GM19438 (cell line): Measurements from ENCODE around the gene PARP3.
A peak's percentile ranks its signal among the peaks of the same experiment; 100 is the strongest.
"Not testable (repeated sequence)": the region's sequence is repeated elsewhere in the genome, so short reads cannot be mapped to it uniquely, and the experiment has no call there.

ENCODE experiments used
- ATAC-seq: cut with Tn5 transposase; IDR thresholded peaks from one replicate; pipeline ENCODE4 v1.9.1; 2021; ENCODE audit warnings: low read depth; ENCODE audit not compliant: unreplicated experiment

Gene PARP3

GRCh38 chr3:51941798-51942602, at the start of gene PARP3, which contains the start of gene RRP9:
TSS of gene PARP3 (plus strand) at chr3:51942363. CDS start at chr3:51943356, 993 bp downstream.
TSS of gene RRP9 (minus strand) at chr3:51941904. CDS start at chr3:51941867, 37 bp downstream.
- peak; percentile 90 for ATAC-seq

DNA sequence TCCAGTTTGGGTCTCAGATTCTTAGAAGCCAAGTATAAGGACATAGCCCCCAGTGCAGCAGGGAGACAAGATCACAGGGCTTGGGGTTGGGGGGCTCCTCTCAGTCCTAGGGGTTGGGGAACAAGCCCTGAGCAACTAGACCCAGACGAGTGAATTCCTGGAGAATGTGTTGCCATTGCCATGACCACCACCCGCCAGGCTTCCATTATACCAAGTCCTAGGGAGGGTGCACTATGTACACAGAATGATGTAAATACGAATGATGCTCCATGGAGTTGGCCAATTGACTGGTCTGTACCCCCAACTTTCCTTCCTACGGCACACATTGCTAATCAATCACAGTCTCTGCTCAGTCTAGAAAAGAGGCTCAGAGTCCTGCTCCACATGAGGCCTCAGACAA, 47.8 kb upstream of the PARP3 start:
- no peak for ATAC-seq

- ATAC-seq, result no peak
Observed at GRCh38 chr3:51894939-51895338, 47.2 kb upstream of the PARP3 start.

DNA sequence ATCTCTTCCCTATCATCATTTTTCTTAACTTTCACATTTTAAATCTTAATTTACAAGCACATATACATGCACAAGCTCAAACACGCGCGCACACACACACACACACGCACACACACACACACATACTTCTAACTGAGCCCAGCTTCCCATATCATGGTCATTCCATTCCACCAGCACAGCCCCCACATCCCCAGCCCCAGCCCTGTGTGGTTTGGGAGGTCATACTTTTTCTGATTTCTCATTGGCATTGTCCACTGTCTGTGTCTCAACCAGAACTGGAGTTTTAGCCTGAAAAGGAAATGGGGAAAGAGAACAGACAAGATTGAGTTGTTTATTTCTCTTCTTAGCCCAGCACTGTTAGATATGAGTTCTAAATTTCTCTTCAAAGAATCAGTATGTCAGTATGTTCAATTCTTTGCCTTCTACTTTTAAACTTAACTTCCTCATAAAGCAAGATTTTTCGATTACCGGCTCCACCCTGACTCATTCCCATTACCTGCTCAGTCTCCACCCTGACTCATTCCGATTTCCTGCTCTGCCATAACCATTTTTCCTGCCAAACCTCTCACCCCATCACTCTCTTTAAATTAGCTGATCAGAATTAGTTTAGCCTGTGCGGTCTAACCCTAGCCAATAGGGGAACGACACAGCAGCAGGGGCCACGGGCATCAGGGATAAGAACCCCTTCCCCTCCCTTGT, 45.4 kb upstream of the PARP3 start:
- no peak for ATAC-seq

DNA sequence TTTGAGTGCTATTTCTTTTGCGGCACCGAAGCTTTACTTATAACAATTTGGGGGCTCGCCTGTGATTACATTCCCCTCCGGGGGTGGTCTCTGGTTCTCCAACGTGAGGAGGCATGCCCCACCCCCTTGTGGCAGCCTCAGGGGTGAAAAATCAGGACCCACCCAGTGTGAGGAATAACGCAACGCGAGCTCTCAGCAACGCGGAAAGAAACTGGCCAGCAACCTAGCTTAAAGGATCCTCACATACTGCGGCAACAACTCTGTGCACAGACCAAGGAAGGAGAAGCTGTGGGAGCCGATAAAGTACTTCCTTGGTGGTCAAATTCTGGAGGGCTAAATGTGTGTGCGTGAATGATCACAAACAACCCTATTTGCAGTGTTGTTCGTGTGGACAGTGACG, 44.8 kb upstream of the PARP3 start:
- ATAC-seq, result no peak

DNA sequence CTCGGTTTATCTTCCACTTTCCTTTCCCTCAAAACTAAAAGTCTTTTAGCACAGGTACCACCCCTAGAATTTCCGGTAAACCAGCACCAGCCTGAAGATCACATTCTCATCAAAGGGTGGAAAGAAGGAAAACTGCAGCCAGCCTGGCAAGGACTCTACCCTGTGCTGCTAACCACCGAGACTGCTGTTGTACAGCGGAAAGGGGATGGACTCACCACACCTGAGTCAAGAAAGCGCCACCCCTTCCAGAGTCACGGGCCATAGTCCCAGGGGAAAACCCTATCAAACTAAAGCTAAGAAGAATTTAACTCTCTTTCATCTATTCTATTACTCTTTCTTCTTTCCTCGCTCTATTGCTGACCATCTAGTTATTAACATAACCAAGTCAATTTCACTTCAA, 42.1 kb upstream of the PARP3 start:
- ATAC-seq, result not testable (repeated sequence)

GRCh38 chr3:51902361-51902760, 39.8 kb upstream of the PARP3 start:
- not testable (repeated sequence) for ATAC-seq

GRCh38 chr3:51904034-51904823, 37.9 kb upstream of the PARP3 start:
- no peak for ATAC-seq

- no peak for ATAC-seq
Observed at GRCh38 chr3:51908026-51908425, 34.1 kb upstream of the PARP3 start.

DNA sequence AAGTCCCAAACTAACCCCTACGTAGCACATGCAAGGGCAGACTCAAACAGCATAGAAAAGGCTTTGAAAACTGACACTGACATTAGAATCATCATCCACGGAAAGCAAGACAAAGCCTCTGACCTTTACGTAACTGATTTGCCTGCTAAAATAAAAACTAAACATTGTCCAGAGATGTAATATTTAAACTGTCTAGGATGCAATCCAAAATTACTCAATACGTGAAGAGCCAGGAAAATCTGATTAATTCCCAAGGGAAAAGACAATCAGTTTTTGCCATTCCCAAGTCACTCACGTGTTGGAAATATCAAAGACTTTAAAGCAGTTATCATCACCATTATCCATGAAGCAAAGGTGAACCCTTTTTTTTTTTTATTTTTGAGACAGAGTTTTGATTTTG, 25.7 kb upstream of the PARP3 start:
- ATAC-seq, result no peak

GRCh38 chr3:51921081-51921578, 21.0 kb upstream of the PARP3 start:
- no peak for ATAC-seq

- ATAC-seq, result no peak
Observed at GRCh38 chr3:51927061-51927977, 14.8 kb upstream of the PARP3 start.

DNA sequence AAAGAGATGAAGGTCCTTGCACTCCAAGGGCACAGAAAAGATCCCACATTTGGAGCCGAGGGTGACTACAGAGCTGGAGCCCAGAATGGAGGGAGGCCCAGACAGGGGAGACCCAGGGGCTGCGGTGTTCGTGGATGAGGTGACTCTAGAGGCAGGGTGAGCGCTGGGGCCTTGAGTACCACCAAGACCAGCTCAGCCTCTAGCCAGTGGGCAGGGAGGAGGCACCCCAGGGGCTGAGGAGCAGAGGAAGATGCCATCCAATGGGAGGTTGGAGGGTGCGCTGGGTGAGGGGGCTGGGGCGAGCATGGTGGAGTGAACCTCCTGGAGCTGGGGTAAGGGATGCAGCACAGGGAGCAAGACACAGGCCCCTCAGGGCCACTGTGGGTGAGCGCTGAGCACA, 13.7 kb upstream of the PARP3 start:
- no peak for ATAC-seq

GRCh38 chr3:51928981-51929380, 13.2 kb upstream of the PARP3 start:
- ATAC-seq, result not testable (repeated sequence)

- no peak for ATAC-seq
Observed at GRCh38 chr3:51929420-51930003, 12.7 kb upstream of the PARP3 start.

- ATAC-seq, result no peak
Observed at GRCh38 chr3:51930439-51930838, 11.7 kb upstream of the PARP3 start.

GRCh38 chr3:51931756-51932155, 10.4 kb upstream of the PARP3 start:
- ATAC-seq, result no peak

DNA sequence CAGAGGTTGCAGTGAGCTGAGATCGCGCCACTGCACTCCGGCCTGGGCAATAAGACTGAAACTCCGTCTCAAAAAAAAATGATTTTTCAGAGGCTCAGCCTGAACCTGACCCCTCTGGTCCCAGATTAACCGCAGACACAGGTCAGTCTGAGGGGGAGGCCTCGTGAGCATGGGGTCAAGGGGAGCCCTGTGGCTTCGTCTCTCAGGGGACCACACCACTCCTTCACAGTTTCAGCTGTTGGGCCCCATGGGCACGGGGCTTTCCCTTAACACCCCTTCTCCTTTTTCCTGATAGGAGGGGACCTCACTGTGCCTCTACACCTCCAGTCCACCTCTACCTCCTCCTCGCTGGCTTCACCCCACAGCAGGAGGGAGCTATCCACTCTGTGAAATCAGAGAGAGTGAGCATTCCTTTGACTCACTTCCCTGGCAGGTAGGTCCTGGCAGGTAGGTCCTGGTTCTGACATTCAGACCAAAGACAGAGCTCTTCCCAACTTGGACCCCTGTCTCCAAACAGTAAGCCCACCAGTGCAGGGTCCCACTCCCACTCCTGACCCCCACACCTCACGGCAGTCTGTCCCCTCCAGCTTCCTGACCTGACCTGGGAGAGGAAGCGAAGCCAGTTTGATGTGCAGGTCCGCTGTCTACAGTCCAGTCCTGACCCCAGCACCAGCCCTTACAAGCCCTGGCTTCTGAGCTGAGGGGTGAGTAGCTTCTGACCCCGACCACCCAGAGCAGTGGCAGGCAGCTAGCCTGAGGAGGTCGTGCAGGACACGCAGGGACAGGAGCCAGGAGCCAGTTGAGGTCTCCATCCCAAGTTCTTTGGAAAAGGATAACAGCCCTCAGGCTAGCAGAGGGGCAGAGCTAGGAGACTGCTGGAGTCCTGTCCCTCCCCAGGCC, 9.4 kb upstream of the PARP3 start:
- ATAC-seq, result no peak
